DMS153 (cell line): ENCODE data around the gene GALR3.

Experiments used
- DNase-seq: peaks from one replicate; lab custom pipeline; 2025; lab: John Stamatoyannopoulos, UW

GALR3 gene

DNA sequence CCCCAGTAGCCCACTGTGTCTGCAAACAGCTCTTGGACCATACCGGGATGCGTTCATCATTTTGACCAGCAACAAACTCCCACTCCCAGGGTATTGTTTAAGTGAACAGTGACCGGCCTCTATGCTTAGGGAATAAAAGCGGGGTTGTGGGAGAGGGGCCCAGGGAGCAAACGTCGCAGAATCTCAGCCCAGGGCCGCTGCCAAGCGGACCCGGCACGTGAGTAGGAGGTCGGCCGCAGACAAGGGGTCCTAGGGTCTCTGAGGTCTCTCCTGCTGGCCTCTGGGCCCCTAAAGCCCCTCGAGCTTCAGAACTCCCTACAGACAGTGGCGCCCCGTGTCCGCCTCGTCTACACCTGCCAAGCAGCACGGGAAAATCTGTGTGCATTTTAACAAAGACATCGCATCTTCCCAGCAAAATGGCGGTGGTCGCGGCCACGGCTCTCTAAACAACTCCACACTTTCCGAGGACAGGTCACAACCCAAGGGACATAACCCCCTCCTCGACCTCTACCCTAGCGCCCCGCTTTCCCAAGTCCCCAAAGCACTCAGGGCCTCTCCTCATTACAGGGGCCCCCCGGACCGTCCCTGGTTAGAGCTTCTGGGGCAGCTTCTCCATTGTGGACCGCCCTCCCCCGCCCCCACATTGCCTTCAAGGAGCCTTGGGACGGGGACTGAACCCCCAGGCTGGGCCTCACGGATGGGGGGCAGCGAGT lies 19.4 kb upstream of the GALR3 start:
- peak; percentile 38 for DNase-seq

DNA sequence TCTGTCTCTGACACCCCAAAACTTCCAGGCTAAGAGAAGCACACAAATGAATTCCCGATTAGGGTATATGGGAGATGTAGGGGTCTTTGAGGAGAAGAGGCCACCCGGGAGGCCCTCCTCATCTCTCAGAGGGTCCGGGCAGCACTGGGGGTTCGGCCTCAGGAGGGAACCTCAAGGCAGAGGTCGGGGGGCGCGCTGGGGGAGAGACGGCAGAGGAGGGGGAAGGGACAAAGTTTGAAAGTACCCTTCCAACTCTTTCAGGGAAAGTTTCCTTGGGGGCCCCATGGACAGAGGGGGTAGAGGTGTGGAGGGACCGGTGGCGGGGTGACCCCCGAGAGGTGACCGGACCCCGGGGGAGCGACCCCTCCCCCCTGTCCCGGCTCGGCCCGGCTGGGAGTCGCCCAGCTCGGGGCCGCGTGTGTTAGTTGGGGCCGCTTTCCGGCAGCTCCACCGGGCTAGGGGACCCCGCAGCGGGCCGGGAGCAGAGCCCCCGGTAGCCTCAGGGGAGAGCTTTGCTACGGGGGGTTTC lies 18.8 kb upstream of the GALR3 start:
- DNase-seq: no peak

DNA sequence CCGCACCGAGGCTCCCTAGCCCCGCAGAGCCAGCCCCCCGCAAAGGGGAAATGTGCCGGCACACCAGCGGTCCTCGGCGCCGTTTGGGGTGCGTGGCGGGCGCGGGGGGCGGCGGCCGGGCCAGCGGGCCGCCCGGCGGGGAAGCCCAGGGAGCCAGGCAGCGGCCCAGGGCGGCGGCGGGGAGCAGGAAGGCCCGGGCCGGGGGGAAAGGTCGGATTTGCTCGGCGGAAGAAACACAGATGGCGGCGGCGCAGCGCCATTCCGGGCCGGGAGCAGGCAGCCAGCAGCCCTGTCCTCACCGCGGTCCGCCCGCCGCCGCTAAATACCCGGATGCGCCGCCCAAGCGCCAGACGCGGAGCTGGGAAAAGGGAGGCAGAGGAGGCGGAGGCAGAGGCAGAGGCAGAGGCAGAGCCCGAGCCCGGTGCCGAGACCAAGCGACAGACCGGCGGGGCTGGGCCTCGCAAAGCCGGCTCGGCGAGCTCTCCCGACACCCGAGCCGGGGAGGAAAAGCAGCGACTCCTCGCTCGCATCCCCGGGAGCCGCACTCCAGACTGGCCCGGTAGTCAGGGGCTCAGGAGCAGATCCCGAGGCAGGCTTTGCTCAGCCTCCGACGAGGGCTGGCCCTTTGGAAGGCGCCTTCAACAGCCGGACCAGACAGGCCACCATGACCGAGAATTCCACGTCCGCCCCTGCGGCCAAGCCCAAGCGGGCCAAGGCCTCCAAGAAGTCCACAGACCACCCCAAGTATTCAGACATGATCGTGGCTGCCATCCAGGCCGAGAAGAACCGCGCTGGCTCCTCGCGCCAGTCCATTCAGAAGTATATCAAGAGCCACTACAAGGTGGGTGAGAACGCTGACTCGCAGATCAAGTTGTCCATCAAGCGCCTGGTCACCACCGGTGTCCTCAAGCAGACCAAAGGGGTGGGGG lies 18.0 kb upstream of the GALR3 start:
- DNase-seq: peak; percentile 59

DNA sequence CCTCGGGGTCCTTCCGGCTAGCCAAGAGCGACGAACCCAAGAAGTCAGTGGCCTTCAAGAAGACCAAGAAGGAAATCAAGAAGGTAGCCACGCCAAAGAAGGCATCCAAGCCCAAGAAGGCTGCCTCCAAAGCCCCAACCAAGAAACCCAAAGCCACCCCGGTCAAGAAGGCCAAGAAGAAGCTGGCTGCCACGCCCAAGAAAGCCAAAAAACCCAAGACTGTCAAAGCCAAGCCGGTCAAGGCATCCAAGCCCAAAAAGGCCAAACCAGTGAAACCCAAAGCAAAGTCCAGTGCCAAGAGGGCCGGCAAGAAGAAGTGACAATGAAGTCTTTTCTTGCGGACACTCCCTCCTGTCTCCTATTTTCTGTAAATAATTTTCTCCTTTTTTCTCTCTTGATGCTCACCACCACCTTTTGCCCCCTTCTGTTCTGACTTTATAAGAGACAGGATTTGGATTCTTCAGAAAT lies 17.3 kb upstream of the GALR3 start:
- DNase-seq: no peak

DNA sequence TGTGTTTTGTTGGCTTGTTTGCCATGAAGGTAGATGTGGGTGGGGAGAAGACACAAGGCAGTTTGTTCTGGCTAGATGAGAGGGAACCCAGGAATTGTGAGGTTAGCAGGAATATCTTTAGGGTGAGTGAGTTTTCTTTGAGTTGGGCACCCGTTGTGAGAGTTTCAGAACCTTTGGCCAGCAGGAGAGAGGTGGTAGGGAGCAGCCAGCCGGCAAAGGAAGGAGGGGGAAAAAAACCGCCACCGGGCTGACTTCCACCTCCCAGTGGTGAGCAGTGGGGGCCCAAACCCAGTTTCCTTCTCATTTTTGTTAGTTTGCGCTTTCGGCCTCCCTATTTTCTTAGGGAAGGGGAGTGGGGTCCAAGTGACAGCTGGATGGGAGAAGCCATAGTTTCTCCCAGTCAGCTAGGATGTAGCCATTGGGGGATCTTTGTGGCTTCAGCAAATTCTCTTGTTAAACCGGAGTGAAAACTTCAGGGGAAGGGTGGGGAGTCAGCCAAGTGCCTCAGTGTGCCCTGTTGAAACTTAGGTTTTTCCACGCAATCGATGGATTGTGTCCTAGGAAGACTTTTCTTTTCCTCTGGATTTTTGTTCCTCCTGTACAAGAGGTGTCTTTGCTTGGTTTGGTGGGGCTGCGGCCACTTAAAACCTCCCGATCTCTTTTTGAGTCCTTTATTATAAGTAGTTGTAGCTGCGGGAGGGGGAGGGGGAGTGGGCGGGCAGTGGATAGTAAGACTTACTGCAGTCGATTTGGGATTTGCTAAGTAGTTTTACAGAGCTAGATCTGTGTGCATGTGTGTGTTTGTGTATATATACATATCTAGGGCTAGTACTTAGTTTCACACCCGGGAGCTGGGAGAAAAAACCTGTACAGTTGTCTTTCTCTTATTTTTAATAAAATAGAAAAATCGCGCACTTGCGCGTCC lies 16.5 kb upstream of the GALR3 start:
- no peak for DNase-seq

DNA sequence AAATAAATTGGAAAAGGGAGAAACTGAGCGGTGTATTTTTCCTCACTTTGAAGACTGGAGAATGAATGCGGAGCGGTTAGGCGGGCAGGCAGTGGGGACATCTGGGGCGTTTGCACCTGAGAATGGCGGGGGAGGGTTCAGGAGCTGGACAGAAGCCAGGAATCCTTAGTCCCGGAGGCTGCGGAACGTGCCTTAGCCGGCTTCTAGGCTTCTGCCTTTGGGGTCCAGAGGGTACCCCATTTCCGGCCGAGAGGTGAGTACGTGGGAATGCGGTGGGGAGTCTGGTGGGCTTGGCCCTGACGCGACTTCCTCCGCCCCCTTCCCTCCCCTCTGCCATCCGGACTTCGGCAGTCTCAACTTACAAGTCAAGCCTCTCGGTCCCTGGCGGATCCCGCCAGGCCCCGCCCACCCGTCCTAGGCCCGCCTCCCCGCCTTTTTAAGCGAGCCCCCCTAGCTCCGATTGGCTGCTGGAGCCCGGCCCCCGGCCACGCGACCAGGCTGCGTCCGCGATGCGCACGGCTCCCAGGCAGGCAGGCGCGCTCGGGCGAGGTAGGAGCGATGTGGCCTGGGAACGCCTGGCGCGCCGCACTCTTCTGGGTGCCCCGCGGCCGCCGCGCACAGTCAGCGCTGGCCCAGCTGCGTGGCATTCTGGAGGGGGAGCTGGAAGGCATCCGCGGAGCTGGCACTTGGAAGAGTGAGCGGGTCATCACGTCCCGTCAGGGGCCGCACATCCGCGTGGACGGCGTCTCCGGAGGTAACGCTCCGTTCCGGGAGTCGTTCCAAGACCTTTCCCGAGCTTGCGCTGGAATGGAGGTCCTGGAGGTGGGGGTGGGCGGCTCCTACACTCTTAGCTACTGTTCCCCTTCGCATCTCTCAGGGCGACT lies 15.5 kb upstream of the GALR3 start, which contains the start of gene GCAT:
Gene GCAT, plus strand, starts transcription at position 525 of the 884 bp plus-strand sequence. Its CDS starts 34 bp downstream, at position 559.
- peak; percentile 92 for DNase-seq

DNA sequence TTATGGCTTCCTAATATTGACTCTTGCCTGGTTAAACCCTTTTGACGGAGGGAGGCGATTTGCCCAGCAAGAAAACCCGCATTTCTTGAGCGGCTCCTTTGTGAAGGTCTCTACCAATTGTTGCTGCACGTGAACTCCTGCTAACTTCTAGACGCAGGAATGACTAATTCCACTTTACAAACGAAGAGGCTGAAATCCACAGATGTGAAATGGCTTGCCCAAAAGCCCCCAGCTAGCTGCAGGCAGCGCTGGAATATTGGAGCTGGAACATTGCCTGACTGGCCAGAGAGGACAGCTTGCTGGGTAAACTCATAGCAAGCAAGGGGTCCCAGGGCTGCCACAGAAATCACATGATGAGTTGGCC lies 14.9 kb upstream of the GALR3 start:
- no peak for DNase-seq

DNA sequence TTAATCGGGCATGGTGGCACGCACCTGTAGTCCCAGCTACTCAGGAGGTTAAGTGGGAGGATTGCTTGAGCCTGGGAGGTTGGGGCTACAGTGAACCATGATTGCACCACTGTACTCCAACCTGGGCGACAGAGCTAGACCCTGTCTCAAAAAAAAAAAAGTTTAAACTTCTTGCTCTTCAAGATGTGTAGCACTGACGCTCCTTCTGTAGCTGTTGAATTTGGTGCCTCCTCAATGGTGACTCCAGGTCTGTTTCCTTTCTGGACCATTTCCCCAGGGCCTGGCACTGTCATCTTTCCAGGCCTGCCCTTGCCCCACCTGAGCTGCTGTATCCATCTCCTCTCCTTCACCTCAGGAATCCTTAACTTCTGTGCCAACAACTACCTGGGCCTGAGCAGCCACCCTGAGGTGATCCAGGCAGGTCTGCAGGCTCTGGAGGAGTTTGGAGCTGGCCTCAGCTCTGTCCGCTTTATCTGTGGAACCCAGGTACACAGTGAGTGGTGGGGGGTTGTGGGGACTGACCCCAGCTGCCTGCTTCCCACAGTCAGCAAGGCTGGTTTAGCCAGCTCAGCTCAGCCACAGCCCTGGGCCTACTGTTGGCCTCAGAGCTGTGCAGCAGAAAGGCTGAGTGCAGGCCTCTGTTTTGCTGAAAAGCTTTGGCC lies 13.4 kb upstream of the GALR3 start:
- DNase-seq: no peak

DNA sequence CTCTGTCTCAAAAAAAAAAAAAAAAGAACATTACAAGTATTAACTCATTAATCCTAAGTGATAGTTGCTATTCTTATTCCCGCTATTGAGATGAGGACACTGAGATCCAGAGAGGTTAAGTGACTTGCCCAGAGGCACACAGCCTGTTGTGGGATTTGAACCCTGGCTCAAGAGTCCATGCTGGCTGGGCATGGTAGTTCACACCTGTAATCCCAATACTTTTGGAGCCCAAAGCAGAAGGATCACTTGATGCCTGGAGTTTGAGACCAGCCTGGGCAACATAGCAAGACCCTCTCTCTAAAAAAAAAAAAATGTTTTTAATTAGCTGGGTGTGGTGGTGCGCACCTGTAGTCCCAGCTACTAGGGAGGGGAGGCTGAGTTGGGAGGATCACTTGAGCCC lies 11.3 kb upstream of the GALR3 start:
- no peak for DNase-seq

DNA sequence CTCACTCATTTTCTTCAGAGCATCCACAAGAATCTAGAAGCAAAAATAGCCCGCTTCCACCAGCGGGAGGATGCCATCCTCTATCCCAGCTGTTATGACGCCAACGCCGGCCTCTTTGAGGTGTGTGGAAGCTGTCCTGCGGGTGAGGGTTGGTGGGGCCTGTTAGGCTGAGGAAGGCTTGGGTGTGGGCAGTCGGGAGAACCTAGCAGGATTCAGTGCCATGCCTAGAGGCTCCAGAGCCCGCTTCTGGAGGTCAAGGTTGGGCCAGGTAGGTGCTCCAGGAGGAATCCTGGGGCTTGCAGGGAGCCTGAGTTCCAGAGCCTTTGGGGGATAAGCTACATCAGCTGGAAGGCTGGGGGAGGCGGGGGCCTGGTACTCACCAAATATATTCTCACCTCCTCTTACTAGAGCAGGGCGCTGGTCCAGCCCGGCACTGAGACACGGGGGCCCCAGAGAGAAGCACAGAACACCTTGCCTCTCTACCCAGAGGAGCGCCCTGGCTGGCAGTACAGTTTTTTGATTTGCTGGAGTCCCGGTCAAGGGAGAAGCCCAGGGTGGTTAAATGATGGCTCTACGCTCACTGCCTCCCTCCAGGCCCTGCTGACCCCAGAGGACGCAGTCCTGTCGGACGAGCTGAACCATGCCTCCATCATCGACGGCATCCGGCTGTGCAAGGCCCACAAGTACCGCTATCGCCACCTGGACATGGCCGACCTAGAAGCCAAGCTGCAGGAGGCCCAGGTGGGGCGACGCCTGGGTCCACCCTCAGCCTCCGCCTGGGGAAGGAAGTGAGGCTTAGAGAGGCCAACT lies 10.1 kb upstream of the GALR3 start:
- no peak for DNase-seq

DNA sequence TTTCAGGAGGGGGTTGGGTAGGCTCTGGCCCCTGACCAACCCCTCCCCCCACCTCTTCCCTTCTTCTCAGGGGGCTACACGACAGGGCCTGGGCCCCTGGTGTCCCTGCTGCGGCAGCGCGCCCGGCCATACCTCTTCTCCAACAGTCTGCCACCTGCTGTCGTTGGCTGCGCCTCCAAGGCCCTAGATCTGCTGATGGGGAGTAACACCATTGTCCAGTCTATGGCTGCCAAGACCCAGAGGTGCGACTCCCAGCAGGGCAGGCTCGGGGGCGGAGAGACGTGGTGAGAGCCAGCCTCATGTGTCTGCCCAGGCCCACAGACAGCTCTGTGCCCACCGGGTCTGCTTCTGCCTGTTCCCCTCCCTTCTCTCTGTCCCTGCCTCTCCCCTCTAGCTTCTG lies 7.6 kb upstream of the GALR3 start:
- DNase-seq: no peak

DNA sequence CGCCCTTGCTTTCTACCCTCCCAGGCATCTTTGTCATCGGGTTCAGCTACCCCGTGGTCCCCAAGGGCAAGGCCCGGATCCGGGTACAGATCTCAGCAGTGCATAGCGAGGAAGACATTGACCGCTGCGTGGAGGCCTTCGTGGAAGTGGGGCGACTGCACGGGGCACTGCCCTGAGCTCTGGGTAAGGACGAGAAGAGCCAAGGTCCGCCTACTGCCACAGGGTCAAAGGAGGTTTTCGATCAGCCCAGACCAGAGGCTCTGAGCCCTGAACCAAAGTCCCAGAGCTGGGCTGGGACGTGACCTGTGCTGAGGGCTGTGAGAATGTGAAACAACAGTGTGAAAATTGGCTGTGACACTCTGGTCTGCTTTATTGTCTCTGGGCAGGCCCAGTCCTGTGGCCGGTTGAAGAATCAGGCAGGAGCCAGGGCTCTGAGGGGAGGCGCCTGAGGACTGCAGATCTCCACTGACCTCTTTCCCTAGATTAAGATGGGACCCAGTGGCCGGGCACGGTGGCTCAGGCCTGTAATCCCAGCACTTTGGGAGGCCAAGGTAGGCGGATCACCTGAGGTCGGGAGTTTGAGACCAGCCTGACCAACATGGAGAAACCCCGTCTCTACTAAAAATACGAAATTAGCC lies 6.5 kb upstream of the GALR3 start:
- DNase-seq: no peak

DNA sequence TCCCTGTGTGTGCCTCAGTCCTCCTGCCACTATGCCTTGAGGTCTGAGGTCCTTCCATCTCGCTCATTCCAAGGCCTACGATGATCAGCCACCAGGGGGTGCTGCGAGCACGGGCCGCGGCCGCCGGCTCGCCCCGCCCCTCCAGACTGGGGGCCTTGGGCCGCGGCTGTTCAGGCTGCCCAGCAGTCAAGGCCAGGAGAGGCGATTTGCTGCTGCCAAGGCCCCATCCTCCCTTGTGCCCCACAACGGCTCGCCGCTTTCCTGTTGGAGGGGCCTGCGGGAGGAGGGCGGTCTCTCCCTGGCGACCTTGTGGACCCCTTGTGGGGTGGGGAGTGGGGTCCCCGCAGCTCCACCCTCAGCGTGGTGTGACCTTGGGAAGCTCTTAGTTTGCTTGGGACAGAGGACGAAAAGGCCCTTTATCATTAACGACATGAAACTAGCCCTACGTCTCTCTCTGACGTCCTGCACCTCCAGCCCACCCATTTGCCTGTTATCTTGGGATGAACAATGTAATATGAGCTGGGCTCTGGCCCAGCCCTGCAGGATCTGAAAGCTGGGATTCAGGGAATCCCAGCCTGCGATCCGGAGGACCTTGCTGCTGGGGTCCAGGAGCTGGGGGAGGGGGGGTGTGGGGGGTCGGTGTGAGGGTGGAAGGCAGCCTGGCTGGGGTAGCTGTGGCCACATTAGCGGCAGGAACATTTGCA lies 5.3 kb upstream of the GALR3 start:
- peak; percentile 58 for DNase-seq

DNA sequence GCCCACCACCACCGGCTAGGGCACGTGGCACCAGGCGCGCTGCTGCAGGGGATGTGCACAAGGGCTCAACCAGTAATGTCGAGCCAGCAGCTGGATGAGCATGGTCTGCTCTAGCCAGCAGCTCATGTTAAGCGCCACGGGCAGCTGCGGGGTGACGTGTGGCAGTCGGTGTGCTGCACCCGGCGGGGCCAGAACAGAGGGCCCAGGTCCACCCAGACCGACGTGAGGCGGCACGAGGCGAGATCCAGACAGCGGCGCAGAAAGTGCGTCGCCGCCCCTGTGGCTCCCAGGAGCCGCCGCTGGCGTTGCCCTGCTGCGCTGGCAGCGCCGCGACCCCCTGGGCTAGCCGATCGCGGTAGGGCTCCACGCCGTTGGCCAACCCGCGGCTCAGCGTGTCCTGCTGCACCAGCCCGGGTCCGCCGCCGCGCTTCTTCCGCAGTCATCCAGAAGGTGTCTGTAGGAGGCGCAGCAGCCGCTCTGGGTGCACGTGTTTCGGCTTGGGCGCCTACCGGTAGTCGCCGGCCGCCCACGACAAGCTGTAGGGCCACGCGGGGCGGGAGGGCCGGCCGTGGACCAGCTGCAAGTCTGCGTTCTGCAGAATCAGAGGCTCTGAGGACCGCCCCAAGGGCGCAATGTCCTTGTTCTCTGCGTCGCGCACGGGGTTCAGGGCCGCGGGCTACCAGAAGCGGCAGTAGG lies 4.6 kb upstream of the GALR3 start:
- peak; percentile 6 for DNase-seq

DNA sequence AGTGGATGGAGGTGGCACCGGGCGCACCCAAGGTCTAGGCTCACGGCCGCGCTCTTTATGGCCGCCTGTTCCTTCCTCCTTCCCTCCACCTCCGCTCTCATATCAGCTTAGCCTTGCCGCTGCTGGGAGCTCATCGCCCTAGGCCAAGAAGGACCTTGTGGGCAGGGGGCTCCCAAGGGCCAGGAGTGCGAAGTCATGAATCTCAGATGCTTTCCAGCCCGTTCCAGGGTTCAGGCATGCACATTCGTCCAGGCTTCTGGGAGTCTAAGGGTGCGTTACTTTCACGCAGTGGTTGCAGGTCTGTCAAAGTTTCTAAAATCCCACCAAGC lies 4.1 kb upstream of the GALR3 start:
- DNase-seq: no peak

DNA sequence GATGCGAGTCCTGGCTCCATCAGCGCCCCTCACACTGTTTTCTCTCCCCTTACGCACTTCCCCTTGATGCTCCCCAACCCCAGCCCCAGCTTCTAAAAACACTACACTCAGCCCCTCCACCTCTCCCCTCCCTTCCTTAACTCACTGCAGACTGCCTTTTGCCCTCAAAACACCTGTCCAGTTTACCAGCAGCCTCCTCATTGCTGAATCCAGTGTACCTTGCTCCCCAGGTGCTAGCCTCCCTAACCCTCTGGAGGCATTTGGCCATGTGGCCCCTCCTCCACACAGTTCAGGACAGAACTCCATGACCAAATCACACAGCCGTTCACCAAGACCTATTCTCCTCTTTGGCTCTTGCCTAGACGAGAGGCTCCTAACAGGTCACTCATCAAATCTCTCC lies 2.8 kb upstream of the GALR3 start:
- DNase-seq: no peak

DNA sequence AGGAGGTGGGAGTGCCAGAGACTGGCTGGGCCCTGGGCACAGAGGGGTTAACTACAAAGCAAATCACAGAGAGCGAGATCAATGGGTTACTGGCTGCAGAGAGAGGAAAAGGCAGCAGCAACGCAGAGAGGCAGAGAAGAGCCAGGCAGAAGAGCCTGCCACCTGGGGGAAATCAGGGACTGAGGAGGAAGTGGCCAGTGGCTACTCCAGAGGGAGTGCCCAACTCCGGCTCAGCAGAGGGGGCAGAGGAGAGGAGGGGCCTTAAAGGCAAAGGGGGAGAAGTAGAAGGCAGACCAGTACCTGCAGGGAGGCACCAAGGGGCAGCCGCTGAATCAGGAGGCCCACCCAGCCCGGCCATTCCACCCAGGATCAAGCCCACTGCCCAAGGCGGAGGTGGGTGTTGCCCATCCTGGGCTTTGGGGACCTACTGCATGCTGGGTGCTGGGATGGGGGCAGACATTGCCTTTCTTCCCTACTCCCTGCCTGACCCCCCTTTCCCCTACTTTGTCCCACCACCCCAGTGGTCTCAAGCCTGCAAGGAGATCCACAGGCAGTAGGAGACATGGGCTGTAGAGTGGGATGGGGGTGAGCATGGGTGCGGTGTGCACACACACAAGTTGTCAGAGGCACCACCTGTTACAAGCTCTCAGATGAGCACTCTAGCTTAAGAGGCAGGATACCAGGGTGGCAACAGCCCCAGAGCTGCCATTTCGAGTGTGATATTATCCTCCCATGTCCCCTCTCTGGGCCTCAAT lies 926 bp upstream of the GALR3 start:
- no peak for DNase-seq
